HG03039 (cell line): ENCODE measurements around the gene LCE4A.
"Not testable (repeated sequence)": the region's sequence is repeated elsewhere in the genome, so short reads cannot be mapped to it uniquely, and the experiment has no call there.

Source experiments
- ATAC-seq: cut with Tn5 transposase; IDR thresholded peaks from one replicate; pipeline ENCODE4 v1.9.1; 2021; ENCODE audit warnings: mild to moderate bottlenecking, moderate library complexity; ENCODE audit not compliant: unreplicated experiment

LCE4A gene

GRCh38 chr1:152707860-152708259, at the start of gene LCE4A:
Gene LCE4A, plus strand, starts transcription at chr1:152708160. Its CDS starts 916 bp downstream, at chr1:152709076.
- no peak for ATAC-seq

DNA sequence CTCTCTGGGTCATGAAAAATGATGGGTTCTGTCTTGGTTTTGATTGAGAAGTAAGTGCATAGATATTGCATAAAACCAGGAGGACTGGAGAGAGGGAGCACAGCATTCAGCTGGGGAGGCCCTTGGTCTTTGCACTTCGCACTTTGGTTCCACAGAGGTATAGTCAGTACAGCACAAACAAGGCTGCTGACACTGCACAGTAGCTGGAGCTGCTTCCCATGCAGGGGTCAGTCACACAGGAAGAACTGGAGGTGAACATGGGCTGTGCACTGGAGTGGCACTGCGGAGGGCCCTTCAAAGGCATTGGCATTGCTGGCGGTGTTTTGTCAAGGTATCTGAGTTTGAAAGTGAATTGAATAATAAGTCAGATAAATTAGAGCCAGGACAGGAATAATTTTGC, 49.3 kb upstream of the LCE4A start:
- no peak for ATAC-seq

DNA sequence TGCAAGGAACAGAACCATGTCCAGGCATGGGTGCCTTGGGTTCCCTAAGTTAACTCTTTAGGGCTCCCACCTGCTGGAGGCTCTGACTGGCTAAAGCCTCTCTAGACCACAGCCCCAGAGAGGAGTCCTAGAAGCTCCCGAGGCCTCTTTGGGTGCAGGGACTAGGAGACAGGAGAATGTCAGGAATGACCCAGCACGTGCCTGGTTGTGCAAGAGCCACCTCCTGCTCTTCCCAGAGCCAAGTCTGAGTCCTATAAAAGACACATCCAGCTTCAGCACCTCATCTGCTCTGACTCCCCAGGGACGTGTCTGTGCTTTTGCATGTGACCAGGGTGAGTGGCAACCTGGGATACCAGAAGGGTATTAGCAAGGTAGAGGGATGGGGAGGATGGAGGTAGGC, 44.9 kb upstream of the LCE4A start, which contains the start of gene LCE2D:
LCE2D (plus strand) TSS at position 283 of the 400 bp plus-strand sequence. CDS start 726 bp downstream, outside the sequence.
- ATAC-seq: no peak

DNA sequence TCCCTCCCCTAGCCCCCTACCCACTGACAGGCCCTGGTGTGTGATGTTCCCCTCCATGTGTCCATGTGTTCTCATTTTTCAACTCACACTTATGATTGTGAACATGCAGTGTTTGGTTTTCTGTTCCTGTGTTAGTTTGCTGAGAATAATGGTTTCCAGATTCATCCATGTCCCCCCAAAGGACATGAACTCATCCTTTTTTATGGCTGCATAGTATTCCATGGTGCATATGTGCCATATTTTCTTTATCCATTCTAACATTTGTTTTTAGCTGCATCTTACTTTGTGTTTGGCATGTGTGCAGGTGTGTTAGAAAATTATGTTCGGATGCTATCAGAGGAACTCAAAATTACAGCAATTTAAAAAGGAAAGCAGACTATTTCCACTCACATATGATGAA, 41.8 kb upstream of the LCE4A start:
- ATAC-seq: not testable (repeated sequence)

- no peak for ATAC-seq
These were observed 40.3 kb upstream of the LCE4A start for GRCh38 chr1:152667648-152668047.

GRCh38 chr1:152673016-152673415, 34.9 kb upstream of the LCE4A start:
- ATAC-seq: no peak

DNA sequence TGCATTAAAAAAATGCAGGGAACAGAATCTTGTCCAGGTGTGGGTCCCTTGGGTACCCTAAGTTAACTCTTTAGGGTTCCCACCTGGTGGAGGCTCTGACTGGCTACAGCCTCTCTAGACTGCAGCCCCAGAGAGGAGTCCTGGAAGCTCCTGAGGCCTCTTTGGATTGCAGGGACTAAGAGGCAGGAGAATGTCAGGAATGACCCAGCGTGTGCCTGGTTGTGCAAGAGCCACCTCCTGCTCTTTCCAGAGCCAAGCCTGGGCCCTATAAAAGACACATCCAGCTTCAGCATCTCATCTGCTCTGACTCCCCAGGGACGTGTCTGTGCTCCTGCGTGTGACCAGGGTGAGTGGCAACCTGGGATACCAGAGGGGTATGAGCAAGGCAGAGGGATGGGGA, 33.0 kb upstream of the LCE4A start, which contains the start of gene LCE2C:
LCE2C (plus strand) TSS at position 297 of the 400 bp plus-strand sequence. CDS start 737 bp downstream, outside the sequence.
- ATAC-seq: not testable (repeated sequence)

- no peak for ATAC-seq
These were observed 28.5 kb upstream of the LCE4A start for GRCh38 chr1:152679459-152679858.

- ATAC-seq: no peak
These were observed 26.3 kb upstream of the LCE4A start for GRCh38 chr1:152681616-152682015.

DNA sequence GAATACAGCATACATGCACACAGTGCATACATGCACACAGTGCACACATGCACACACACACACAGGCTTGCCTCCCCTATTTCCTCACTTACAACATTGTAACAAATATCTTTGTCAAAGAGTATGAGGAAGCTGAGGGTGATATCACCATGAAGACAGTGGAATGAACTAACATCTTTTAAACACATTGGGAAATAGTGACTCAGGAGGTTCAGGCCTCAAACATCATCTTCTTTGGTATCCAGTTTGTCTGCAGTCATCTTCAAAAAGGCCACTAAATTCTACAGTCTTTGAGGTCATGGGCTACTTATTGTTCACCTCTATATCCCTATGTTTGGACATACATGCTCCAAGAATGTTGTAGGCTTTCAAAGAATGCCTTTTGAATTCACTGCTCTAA, 24.1 kb upstream of the LCE4A start:
- ATAC-seq: no peak

- ATAC-seq: not testable (repeated sequence)
These were observed 22.1 kb upstream of the LCE4A start, which contains the start of gene LCE2B for GRCh38 chr1:152685823-152686222. Gene LCE2B, plus strand, starts transcription at chr1:152686123. Its CDS starts 721 bp downstream, at chr1:152686844.

DNA sequence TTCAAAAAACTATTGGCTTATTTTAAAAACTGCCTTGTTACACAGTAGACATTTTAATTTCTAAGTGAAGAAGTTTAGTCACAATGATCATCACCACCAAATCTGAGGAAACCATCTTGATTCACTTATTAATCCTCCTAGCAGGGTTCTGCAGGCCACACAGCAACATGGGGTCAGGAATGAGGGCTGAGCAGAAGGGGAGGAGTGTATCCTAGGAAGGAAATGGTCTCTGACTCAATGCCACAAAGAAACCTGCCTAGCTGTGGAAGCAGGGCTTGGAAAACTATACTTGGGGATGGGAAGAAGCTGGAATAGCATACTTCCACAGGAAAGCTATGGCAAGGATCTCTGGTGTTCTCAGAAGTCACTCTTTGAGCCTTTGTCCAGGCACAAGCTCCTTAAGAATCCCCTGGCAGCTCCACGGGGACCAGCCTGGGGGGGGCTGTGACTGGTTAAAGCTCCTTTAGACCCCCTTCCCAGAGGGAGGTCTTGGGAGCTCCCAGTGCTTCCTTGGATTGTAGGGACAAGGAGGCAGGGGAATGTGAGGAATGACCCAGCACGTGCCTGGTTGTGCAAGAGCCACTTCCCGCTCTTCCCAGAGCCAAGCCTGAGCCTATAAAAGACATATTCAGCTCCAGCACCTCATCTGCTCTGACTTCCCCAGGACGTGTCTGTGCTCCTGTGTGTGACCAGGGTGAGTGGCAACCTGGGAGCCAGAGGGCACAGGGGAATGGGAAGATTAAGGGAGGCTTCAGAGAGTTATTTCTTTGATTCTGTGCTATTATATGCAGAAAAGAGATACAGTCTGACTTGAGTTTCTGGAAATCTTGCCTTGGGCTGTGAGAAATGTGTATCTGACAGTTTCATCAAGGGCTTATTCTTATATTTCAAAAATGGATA, 10.0 kb upstream of the LCE4A start, which contains the start of gene LCE2A:
LCE2A (plus strand) TSS at position 645 of the 900 bp plus-strand sequence. CDS start 557 bp downstream, outside the sequence.
- ATAC-seq: no peak

GRCh38 chr1:152699746-152700145, 8.2 kb upstream of the LCE4A start:
- no peak for ATAC-seq

DNA sequence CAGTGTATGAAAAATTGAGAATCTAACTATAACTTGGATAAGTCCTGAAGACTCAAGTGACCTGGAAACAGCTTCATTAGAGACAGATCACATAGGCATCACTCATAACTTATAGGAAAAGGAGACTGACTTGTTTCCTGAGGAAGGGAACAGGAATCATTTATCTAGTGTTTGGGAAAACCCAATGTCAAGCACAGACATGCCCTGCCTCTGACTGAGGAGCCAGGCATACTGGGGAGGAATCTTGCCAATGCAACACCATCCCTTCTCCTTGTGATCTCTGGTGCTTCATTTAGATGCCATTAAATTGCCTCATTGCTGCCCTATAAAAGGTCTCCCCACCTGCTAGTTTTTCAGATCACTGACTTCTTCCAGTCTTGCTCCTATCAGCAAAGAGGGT, 10.3 kb downstream of the LCE4A start:
- no peak for ATAC-seq

DNA sequence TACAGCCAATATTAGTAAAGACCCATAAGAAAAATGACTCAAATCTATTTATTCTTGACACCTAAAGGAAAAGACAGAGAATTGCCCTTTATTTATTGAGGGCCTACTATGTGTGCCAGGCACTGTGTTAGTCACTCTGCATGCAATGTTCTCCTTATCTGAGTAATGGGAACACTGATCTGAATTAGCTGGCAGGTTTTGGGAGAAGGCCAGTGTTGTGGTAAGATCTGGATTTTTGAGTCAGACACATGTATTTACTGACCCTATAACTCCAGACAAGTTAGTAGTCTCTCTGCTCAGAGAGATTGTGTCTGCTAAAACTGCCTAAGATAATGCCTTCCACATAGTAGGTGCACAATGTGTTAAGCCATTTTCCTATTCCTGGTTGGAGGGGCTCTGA, 17.3 kb downstream of the LCE4A start:
- ATAC-seq: no peak

GRCh38 chr1:152728986-152729385, 21.0 kb downstream of the LCE4A start:
- ATAC-seq: no peak

GRCh38 chr1:152735648-152736047, 27.7 kb downstream of the LCE4A start:
- ATAC-seq: no peak

DNA sequence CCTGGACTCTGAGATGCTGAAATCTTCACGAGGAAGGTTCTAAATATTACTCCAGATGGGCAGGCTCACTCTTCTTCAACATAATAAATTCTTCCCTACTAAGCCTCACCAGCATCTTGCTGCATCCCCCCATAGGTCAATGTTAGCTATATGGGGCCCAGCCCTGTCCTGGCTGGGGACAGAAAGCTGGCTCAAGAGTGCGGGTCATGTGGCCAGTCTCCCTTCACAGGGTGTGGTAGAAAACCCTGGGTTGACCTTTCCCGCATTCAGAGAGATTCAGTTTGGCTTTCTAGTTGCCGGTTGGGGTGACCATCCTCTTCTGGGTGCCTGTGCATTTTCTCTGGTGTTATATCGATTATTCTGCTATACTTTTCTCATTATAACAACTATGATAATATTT, 30.0 kb downstream of the LCE4A start:
- ATAC-seq: no peak

DNA sequence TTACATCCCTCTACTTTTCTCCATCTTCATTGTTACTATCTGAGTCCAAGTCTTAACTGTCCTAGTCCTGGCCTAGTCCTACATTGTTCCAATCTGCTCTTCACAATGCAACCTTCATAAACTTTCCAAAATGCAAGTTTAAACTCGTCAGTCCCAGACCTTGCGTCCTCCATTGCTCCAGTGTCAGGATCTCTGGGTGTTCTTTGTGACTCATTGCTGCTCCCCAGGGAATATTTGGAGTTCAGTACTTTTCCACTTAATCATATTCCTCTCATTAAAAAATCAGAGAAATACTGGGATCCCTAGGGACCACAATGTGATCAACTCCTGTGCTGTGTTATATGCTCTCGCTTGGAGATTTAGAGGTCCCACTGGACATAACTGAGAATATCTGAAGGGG, 31.9 kb downstream of the LCE4A start:
- ATAC-seq: no peak

GRCh38 chr1:152741656-152742055, 33.7 kb downstream of the LCE4A start:
- no peak for ATAC-seq

GRCh38 chr1:152743371-152744145, 35.6 kb downstream of the LCE4A start:
- ATAC-seq: no peak
